Loucy (cell line): ENCODE data around the gene SCCPDH.

ENCODE experiments used
- H2AFZ ChIP-seq: fragments of 200-600 bp; sonication (generic); 2 replicates; pipeline ENCODE4 v1.6.0; 2016; ENCODE audit warnings: antibody characterized with exemption, mild to moderate bottlenecking, low read length, moderate library complexity
- H3F3A ChIP-seq: fragments of 200-600 bp; 2 replicates; pipeline ENCODE4 v1.6.0; 2016; ENCODE audit warnings: antibody characterized with exemption, low read depth, mild to moderate bottlenecking
- H3K27me3 ChIP-seq: fragments of 200-600 bp; sonication (generic); 2 replicates; pipeline ENCODE4 v1.6.1; 2014; ENCODE audit warnings: low read length, mild to moderate bottlenecking; ENCODE audit not compliant: insufficient read depth, poor library complexity, severe bottlenecking
- H3K36me3 ChIP-seq: fragments of 200-600 bp; sonication (generic); 2 replicates; pipeline ENCODE4 v1.6.1; 2016; ENCODE audit warnings: low read length; ENCODE audit not compliant: insufficient read depth
- H3K4me1 ChIP-seq: fragments of 200-600 bp; sonication (generic); 2 replicates; pipeline ENCODE4 v1.5.1; 2014; ENCODE audit warnings: low read length, mild to moderate bottlenecking; ENCODE audit not compliant: insufficient read depth, poor library complexity, severe bottlenecking
- H3K4me2 ChIP-seq: fragments of 200-600 bp; sonication (generic); 2 replicates; pipeline ENCODE4 v1.6.0; 2014; ENCODE audit warnings: antibody characterized with exemption, low read length, low read depth, mild to moderate bottlenecking; ENCODE audit not compliant: poor library complexity, severe bottlenecking
- H3K4me3 ChIP-seq: fragments of 200-600 bp; sonication (generic); 2 replicates; pipeline ENCODE4 v1.5.1; 2014; ENCODE audit warnings: low read length, mild to moderate bottlenecking, mixed read lengths; ENCODE audit not compliant: poor library complexity, severe bottlenecking
- H3K79me2 ChIP-seq: fragments of 200-600 bp; sonication (generic); 2 replicates; pipeline ENCODE4 v1.6.1; 2014; ENCODE audit warnings: low read length; ENCODE audit not compliant: insufficient read depth
- H3K9ac ChIP-seq: fragments of 200-600 bp; sonication (generic); 2 replicates; pipeline ENCODE4 v1.6.0; 2014; ENCODE audit warnings: mild to moderate bottlenecking, low read depth, low read length, moderate library complexity; ENCODE audit not compliant: poor library complexity, severe bottlenecking
- H3K9me2 ChIP-seq: fragments of 200-600 bp; sonication (generic); replicated peaks from 2 replicates; pipeline ENCODE4 v1.6.1; 2016; ENCODE audit warnings: low read depth, low read length, mixed read lengths
- H3K9me3 ChIP-seq: fragments of 200-600 bp; sonication (generic); 2 replicates; pipeline ENCODE4 v1.6.1; 2014; ENCODE audit warnings: mild to moderate bottlenecking, antibody characterized with exemption, low read length, low read depth; ENCODE audit not compliant: insufficient read depth
- H4K20me1 ChIP-seq: fragments of 200-600 bp; sonication (generic); 2 replicates; pipeline ENCODE4 v1.6.0; 2014; ENCODE audit warnings: antibody characterized with exemption, low read length, mild to moderate bottlenecking; ENCODE audit not compliant: insufficient read depth, poor library complexity, severe bottlenecking
- CTCF ChIP-seq: fragments of 200-600 bp; sonication (generic); conservative IDR thresholded peaks from 2 replicates; pipeline ENCODE4 v1.5.1; 2014; ENCODE audit warnings: mild to moderate bottlenecking, antibody characterized with exemption, low read length
- EZH2phosphoT487 ChIP-seq: fragments of 200-600 bp; IDR thresholded peaks from 2 replicates; pipeline ENCODE4 v1.6.1; 2018; ENCODE audit warnings: antibody characterized with exemption, mild to moderate bottlenecking, moderate library complexity, borderline replicate concordance

SCCPDH gene

GRCh38 chr1:246784621-246785493, 60.6 kb downstream of the SCCPDH start:
- H3K4me2 ChIP-seq, result peak overlapping the region; percentile 16

GRCh38 chr1:246785494-246786111, 61.4 kb downstream of the SCCPDH start:
- H3K4me3 ChIP-seq, result no peak overlapping the region
- TF ChIP-seq CTCF (no peak), EZH2phosphoT487 (no peak)
- no peaks in the 10 kb centered on the region for H3K9me2 ChIP-seq
- no peak overlapping the region for H3K4me2 ChIP-seq
- H3K27me3 ChIP-seq, result no peaks in the 10 kb centered on the region
- no peaks in the 10 kb centered on the region for H3K9me3 ChIP-seq
- no peaks in the 10 kb centered on the region for H4K20me1 ChIP-seq
- no peaks in the 10 kb centered on the region for H3K79me2 ChIP-seq
- H3F3A ChIP-seq, result peaks cover 8% of the 10 kb centered on the region; the same call in 1 of the 2 replicates
- peak overlapping the region; percentile 60 for H3K9ac ChIP-seq
- H2AFZ ChIP-seq, result no peak overlapping the region
- H3K4me1 ChIP-seq, result peaks cover 43% of the 10 kb centered on the region
- peaks cover 1% of the 10 kb centered on the region; the same call in 1 of the 2 replicates for H3K36me3 ChIP-seq

More at GRCh38 chr1:246784621-246785493, 60.6 kb downstream of the SCCPDH start:
- TF ChIP-seq EZH2phosphoT487, result no peak
- TF ChIP-seq CTCF, result no peak
- peaks cover 47% of the 10 kb centered on the region for H3K4me1 ChIP-seq
- H3K27me3 ChIP-seq, result no peaks in the 10 kb centered on the region
- H3K36me3 ChIP-seq, result peaks cover 5% of the 10 kb centered on the region; the same call in 1 of the 2 replicates
- H3K4me3 ChIP-seq, result no peak overlapping the region
- peak overlapping the region; percentile 60 for H3K9ac ChIP-seq
- no peak overlapping the region for H2AFZ ChIP-seq
- peaks cover 8% of the 10 kb centered on the region; the same call in 1 of the 2 replicates for H3F3A ChIP-seq
- no peaks in the 10 kb centered on the region for H4K20me1 ChIP-seq
- no peaks in the 10 kb centered on the region for H3K9me3 ChIP-seq
- no peaks in the 10 kb centered on the region for H3K79me2 ChIP-seq
- no peaks in the 10 kb centered on the region for H3K9me2 ChIP-seq

GRCh38 chr1:246786606-246787238, 62.5 kb downstream of the SCCPDH start:
- Histone ChIP-seq H2AFZ (no peak overlapping the region), H3K9ac (no peak overlapping the region), H3K4me3 (no peak overlapping the region), H3K4me1 (peaks cover 32% of the 10 kb centered on the region), H3F3A (peaks cover 8% of the 10 kb centered on the region; the same call in 1 of the 2 replicates), H3K36me3 (no peaks in the 10 kb centered on the region), H3K9me3 (no peaks in the 10 kb centered on the region), H4K20me1 (no peaks in the 10 kb centered on the region), H3K4me2 (no peak overlapping the region), H3K79me2 (no peaks in the 10 kb centered on the region), H3K9me2 (no peaks in the 10 kb centered on the region), H3K27me3 (no peaks in the 10 kb centered on the region)
- TF ChIP-seq EZH2phosphoT487 (no peak), CTCF (no peak)
